ENCODE data around the gene C17orf100. TPM values are rescaled to one million over a fixed set of nuclear protein-coding genes. Genes with fewer than 3 reads are reported as not detected.

Gene C17orf100
- total and polyA plus RNA-seq, 2 of the 13 experiments (the other 11 are each of a cell fraction or from before 2014, with no cell fraction given) = 3.6 to 8.7 TPM

- TF ChIP-seq AHDC1 (CRISPR knock-in tag; IDR thresholded peaks at IDR 0.05; ENCODE audit: borderline replicate concordance) (peak; percentile 95; the same call in 1 of the 2 replicates), NR1H2 (CRISPR knock-in tag; IDR thresholded peaks at IDR 0.05; ENCODE audit: borderline replicate concordance, low read depth) (0 out of 2 replicates have a peak, but pooled peaks have one; percentile 73), HMGXB3 (CRISPR knock-in tag; IDR thresholded peaks at IDR 0.05; ENCODE audit: borderline replicate concordance) (peak; percentile 61; the same call in 1 of the 2 replicates), ADNP (CRISPR knock-in tag; IDR thresholded peaks at IDR 0.05) (no peak), RELA (CRISPR knock-in tag; IDR thresholded peaks at IDR 0.05) (no peak), MTA3 (CRISPR knock-in tag; IDR thresholded peaks at IDR 0.05) (no peak), ZFP36 (IDR thresholded peaks at IDR 0.05; ENCODE audit: borderline replicate concordance, low read depth, low read length, partially characterized antibody) (no peak), ZNF501 (CRISPR knock-in tag; IDR thresholded peaks at IDR 0.05) (peak; percentile 80), GZF1 (CRISPR knock-in tag; IDR thresholded peaks at IDR 0.05) (0 out of 2 replicates have a peak, but pooled peaks have one; percentile 31), KLF15 (CRISPR knock-in tag; IDR thresholded peaks at IDR 0.05; ENCODE audit: borderline replicate concordance) (peak; percentile 64; the same call in 1 of the 2 replicates), ZNF670 (CRISPR knock-in tag; IDR thresholded peaks at IDR 0.05; ENCODE audit: borderline replicate concordance) (peak; percentile 98), ZNF276 (CRISPR knock-in tag; IDR thresholded peaks at IDR 0.05; ENCODE audit: low read depth) (peak; percentile 86; the same call in 1 of the 2 replicates)
Measured at GRCh38 chr17:6699997-6700947, 48.7 kb downstream of the C17orf100 start (continued).
